Chondrocyte (in vitro differentiated cells): Measurements from ENCODE around the gene PGM1. TPM values are rescaled to one million over a fixed set of nuclear protein-coding genes. Genes with fewer than 3 reads are reported as not detected.
A peak's percentile ranks its signal among the peaks of the same experiment; 100 is the strongest.

Experiments used
- DNase-seq: peaks from one replicate; pipeline ENCODE4 v3.0.0; 2021; ENCODE audit warnings: mixed read lengths, low spot score
- H3K27ac Mint-ChIP-seq: one replicate; pipeline ENCODE4 v1.8.0; 2021; ENCODE audit warnings: mild to moderate bottlenecking, moderate library complexity, mixed read lengths; ENCODE audit not compliant: unreplicated experiment
- H3K27me3 Mint-ChIP-seq: 2 replicates; pipeline ENCODE4 v1.8.0; 2021; ENCODE audit warnings: low read depth, mixed read lengths
- H3K36me3 Mint-ChIP-seq: 2 replicates; pipeline ENCODE4 v1.8.0; 2021; ENCODE audit warnings: low read depth, mixed read lengths
- H3K4me1 Mint-ChIP-seq: 2 replicates; pipeline ENCODE4 v1.8.0; 2021; ENCODE audit warnings: low read depth, mild to moderate bottlenecking, mixed read lengths
- H3K4me3 Mint-ChIP-seq: one replicate; pipeline ENCODE4 v1.8.0; 2021; ENCODE audit warnings: mild to moderate bottlenecking, moderate library complexity, mixed read lengths; ENCODE audit not compliant: unreplicated experiment
- H3K9me3 Mint-ChIP-seq: 2 replicates; pipeline ENCODE4 v1.8.0; 2021; ENCODE audit warnings: low read depth, mixed read lengths
- CTCF ChIP-seq: fragments of 200-600 bp; sonication (generic); IDR thresholded peaks from 2 replicates; pipeline ENCODE4 v1.5.0; 2021; ENCODE audit warnings: antibody characterized with exemption, mild to moderate bottlenecking, moderate library complexity
- total RNA-seq: library from RNA; stranded (reverse); gene quantifications from 3 replicates; pipeline ENCODE4 v1.2.1, GENCODE V29; 2021

The PGM1 gene
- total RNA-seq, 1 donor from 2014 or later, result 111 TPM

- Mint-ChIP-seq H3K36me3 (no peaks in the 10 kb centered on the region), H3K27ac (no peak overlapping the region), H3K4me3 (no peak overlapping the region)
Measured at GRCh38 chr1:63671514-63671913, 78.3 kb downstream of the PGM1 start.

DNA sequence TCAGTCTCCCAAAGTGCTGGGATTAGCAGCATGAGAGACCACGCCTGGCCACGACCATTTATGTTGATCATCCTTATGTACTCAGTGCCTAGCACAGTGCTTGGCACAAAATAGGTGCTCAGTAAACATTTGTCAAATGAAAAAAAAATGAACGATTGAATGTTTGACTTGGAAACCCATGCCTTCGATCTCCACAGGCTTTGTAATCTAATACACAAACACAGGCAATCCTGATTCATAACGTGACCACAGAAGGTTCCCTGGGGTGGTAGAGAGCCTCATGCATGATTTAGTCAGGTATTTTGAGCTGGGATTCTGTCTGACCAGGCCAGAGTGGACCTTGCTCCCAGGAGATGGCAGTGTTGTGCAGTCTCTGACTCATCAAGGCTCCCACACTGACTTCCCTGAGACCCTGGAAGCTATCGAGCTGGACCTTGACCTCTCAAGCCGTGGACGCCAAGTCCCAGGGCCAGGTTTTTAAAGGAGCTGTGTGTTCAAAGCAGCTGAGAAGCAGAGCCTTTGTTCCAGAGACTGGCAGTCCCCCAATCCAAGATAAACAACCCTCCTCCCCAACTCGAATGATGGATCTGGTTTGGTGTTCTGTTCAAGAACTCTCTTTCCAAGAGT is 81.1 kb downstream of the PGM1 start:
- Mint-ChIP-seq H3K36me3 (peaks cover 4% of the 10 kb centered on the region), H3K27ac (peak overlapping the region; percentile 50)

More at GRCh38 chr1:63671514-63671913, 78.3 kb downstream of the PGM1 start:
- Mint-ChIP-seq H3K4me1 (peaks cover 30% of the 10 kb centered on the region), H3K9me3 (no peaks in the 10 kb centered on the region), H3K27me3 (no peaks in the 10 kb centered on the region)
- no peak for DNase-seq
- no peak for TF ChIP-seq CTCF

DNA sequence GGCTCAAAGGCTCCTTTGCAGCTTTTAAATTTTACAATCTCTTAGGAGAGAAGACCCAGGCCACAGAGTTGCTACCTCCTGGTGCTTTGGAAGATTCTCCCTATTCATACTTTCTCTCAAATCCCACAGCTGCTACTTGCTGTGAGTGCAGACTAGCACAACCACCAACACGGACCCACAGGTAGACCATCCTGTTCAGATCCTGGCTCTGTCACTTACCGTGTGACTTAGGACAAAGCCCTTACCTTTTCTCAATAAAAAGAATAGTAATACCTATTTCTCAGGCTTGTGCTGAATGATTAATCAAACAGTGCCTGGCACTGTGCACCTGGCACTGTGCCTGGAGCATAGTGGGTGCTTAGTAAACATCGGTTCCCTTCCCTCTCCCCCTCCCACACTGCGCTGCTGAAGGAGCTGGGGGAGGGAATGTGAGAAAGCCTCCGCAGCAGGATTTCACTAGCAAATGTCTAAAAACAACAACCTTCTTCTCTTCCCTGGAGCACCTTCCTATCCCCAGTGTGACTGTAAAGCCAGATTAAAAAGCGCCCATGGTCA is 81.7 kb downstream of the PGM1 start:
- H3K4me1 Mint-ChIP-seq, result peaks cover 27% of the 10 kb centered on the region
- no peak for TF ChIP-seq CTCF
- peaks cover 4% of the 10 kb centered on the region for H3K36me3 Mint-ChIP-seq
- H3K9me3 Mint-ChIP-seq, result peaks cover 13% of the 10 kb centered on the region
- no peak for DNase-seq
- peak overlapping the region; percentile 50 for H3K27ac Mint-ChIP-seq
- no peak overlapping the region for H3K4me3 Mint-ChIP-seq
- no peaks in the 10 kb centered on the region for H3K27me3 Mint-ChIP-seq

More for the DNA sequence above, 81.1 kb downstream of the PGM1 start:
- Mint-ChIP-seq H3K4me1 (peaks cover 32% of the 10 kb centered on the region), H3K9me3 (peaks cover 8% of the 10 kb centered on the region), H3K4me3 (no peak overlapping the region), H3K27me3 (no peaks in the 10 kb centered on the region)
- TF ChIP-seq CTCF, result peak; percentile 92
- DNase-seq, result no peak

DNA sequence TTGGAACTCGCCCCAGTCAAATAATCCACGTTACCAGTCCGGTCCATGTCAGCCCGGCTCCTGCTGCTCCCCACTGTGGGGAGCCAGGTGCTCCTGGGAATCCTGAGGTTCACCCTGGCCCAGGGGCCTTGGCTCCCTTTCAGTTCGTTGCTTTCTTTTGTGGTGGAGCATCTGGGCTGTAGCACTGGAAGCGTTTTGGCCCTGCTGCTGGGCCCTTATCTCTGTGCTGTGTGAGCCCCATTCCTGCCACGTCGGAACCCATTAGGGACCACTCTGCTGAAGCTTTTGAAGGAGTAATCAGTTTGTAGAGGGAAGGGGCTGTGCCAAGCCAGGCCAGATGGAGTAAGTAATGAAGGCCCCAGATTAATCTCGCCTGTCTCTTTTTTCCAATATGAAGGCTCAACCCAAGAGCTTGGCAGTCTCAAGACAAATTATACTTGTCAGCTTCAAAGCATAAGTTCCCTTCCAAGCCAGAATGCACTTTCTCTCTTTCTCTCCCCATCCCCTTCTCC is 82.3 kb downstream of the PGM1 start:
- H3K9me3 Mint-ChIP-seq, result peaks cover 16% of the 10 kb centered on the region
- peaks cover 5% of the 10 kb centered on the region for H3K36me3 Mint-ChIP-seq
- H3K27me3 Mint-ChIP-seq, result no peaks in the 10 kb centered on the region
- H3K4me1 Mint-ChIP-seq, result peaks cover 23% of the 10 kb centered on the region
- DNase-seq, result no peak
- H3K4me3 Mint-ChIP-seq, result no peak overlapping the region
- H3K27ac Mint-ChIP-seq, result peak overlapping the region; percentile 41
- TF ChIP-seq CTCF, result no peak

GRCh38 chr1:63677497-63677896 is 84.3 kb downstream of the PGM1 start:
- peaks cover 10% of the 10 kb centered on the region for H3K36me3 Mint-ChIP-seq
- peaks cover 16% of the 10 kb centered on the region for H3K9me3 Mint-ChIP-seq
- H3K27me3 Mint-ChIP-seq, result no peaks in the 10 kb centered on the region
- no peak overlapping the region for H3K27ac Mint-ChIP-seq
- H3K4me1 Mint-ChIP-seq, result peaks cover 23% of the 10 kb centered on the region
- no peak for DNase-seq
- H3K4me3 Mint-ChIP-seq, result no peak overlapping the region
- TF ChIP-seq CTCF, result no peak
